ENCODE data around the gene EYS. TPM values are rescaled to one million over a fixed set of nuclear protein-coding genes. Genes with fewer than 3 reads are reported as not detected.

Gene EYS
- total and polyA plus RNA-seq, 5 donors from 2014 or later: 0.03 to 0.09 (median 0.05) TPM; not detected in 1

DNA sequence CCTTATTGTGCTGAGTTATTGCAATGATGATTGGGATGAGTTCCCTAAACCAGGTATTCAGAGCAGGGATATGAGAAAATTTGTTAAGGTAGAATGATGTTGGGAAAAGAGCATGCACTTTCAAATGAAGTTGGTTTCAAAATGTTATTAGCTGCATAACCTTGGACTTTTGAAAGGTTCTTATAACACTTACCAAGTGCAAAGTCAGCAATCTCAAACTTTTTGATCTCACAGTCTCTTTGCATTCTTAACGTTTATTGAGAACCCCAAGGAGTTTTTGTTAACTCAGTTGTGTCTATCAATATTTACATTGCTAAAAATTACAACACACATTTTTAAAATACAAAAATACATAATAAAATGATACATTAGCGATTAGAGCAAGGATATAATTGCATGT, 1269.0 kb downstream of the EYS start:
- Mint-ChIP-seq H3K36me3 (no peaks in the 10 kb centered on the region), H3K4me3 (no peak overlapping the region), H3K27ac (no peak overlapping the region), H3K9me3 (peaks cover 0 to 18% (median 3%) of the 10 kb centered on the region in 7 donors), H3K27me3 (no peaks in the 10 kb centered on the region), H3K4me1 (no peaks in the 10 kb centered on the region)
- no peak overlapping the region for H3K4me3 ChIP-seq (ENCODE audit: low read depth, low read length)
- no peak overlapping the region for H3K27ac ChIP-seq (ENCODE audit: insufficient read depth, low read length, poor library complexity, severe bottlenecking)
- H3K4me1 ChIP-seq (ENCODE audit: control insufficient read depth, insufficient read depth, low read length, poor library complexity, severe bottlenecking): no peaks in the 10 kb centered on the region
- ATAC-seq (ENCODE audit: low read depth in 2 of 2) (no peak), DNase-seq (no peak)
- H3K36me3 ChIP-seq (ENCODE audit: control insufficient read depth, insufficient read depth, low read length): no peaks in the 10 kb centered on the region
- H3K27me3 ChIP-seq (ENCODE audit: control insufficient read depth, insufficient read depth, low read length): no peaks in the 10 kb centered on the region
- H3K9me3 ChIP-seq (ENCODE audit: control insufficient read depth in 2 of 2, low read length in 2 of 2): no peaks in the 10 kb centered on the region

DNA sequence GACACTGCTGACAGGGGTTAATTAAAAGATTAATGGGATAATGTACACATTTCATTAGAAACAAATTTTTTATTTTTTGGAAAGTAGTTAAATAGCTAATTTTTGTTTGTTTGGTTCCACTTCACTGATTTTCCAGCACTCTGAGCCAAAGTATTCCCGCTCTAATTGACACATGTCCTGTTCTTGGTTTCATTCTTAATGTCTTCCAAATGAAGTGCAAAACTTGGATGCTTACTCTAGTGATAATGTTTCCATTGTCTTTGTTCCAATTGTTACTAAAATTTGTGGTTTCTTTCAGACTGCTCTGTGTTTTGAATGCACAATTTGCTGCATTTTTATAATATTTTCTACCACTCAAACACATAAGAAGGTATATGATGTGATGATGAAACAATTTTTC, 1277.1 kb downstream of the EYS start:
- no peaks in the 10 kb centered on the region for H3K36me3 Mint-ChIP-seq
- no peaks in the 10 kb centered on the region for H3K4me1 ChIP-seq (ENCODE audit: control insufficient read depth, insufficient read depth, low read length, poor library complexity, severe bottlenecking)
- H3K36me3 ChIP-seq (ENCODE audit: control insufficient read depth, insufficient read depth, low read length): no peaks in the 10 kb centered on the region
- no peaks in the 10 kb centered on the region for H3K9me3 ChIP-seq (ENCODE audit: control insufficient read depth in 2 of 2, low read length in 2 of 2)
- H3K4me1 Mint-ChIP-seq: no peaks in the 10 kb centered on the region
- H3K4me3 ChIP-seq (ENCODE audit: low read depth, low read length): no peak overlapping the region
- no peaks in the 10 kb centered on the region for H3K27me3 ChIP-seq (ENCODE audit: control insufficient read depth, insufficient read depth, low read length)
- no peaks in the 10 kb centered on the region for H3K27me3 Mint-ChIP-seq
- H3K27ac ChIP-seq (ENCODE audit: insufficient read depth, low read length, poor library complexity, severe bottlenecking): no peak overlapping the region
- DNase-seq: no peak
- H3K9me3 Mint-ChIP-seq: peaks cover 3 to 11% (median 6%) of the 10 kb centered on the region in 7 donors
- H3K27ac Mint-ChIP-seq: no peak overlapping the region
- no peak overlapping the region for H3K4me3 Mint-ChIP-seq
- no peak for ATAC-seq (ENCODE audit: low read depth in 2 of 2)

DNA sequence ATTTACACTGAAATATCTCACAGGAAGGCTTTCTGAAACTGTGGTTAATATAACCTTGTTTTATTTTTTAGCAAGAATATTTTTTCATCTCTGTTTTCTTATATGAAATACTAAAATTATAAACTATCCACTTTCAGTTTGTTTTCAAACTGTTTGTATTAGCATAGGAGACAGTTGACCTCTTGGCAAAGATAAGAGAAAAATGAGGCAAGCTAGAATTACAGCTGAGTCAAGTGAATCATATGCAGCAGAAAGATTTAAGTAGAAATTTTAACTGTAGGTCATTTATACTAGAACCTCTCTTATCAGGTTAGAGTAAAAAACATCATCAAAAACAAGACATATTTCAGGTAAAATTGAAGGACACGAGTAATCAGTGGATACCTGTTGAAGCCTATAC, 1278.8 kb downstream of the EYS start:
- no peaks in the 10 kb centered on the region for H3K27me3 Mint-ChIP-seq
- no peak overlapping the region for H3K4me3 Mint-ChIP-seq
- Histone ChIP-seq H3K4me1 (ENCODE audit: control insufficient read depth, insufficient read depth, low read length, poor library complexity, severe bottlenecking) (no peaks in the 10 kb centered on the region), H3K9me3 (ENCODE audit: control insufficient read depth in 2 of 2, low read length in 2 of 2) (no peaks in the 10 kb centered on the region), H3K27me3 (ENCODE audit: control insufficient read depth, insufficient read depth, low read length) (no peaks in the 10 kb centered on the region), H3K36me3 (ENCODE audit: control insufficient read depth, insufficient read depth, low read length) (no peaks in the 10 kb centered on the region), H3K27ac (ENCODE audit: insufficient read depth, low read length, poor library complexity, severe bottlenecking) (no peak overlapping the region), H3K4me3 (ENCODE audit: low read depth, low read length) (no peak overlapping the region)
- H3K36me3 Mint-ChIP-seq: no peaks in the 10 kb centered on the region
- DNase-seq: no peak
- ATAC-seq (ENCODE audit: low read depth in 2 of 2): no peak
- H3K4me1 Mint-ChIP-seq: no peaks in the 10 kb centered on the region
- no peak overlapping the region for H3K27ac Mint-ChIP-seq
- H3K9me3 Mint-ChIP-seq: peaks cover 1 to 13% (median 6%) of the 10 kb centered on the region in 7 donors

DNA sequence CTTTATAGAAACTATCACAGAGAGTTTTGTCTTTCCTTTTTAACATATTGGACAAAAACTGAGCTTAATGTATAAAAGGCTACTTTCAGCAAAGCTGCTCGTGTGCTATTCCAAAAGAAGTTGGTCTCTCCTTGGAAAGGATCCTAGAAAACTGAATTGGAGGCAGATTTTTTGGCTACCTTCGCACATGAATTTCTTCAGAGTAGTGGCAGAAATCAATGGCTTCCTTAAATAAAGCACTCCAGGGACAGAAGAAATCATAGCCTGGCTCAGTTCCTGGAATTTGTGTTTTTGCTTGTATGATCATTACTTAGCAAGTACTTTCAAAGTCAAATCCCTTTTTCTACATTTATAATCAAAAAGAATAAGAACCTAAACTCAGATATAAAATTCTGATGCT, 1291.1 kb downstream of the EYS start:
- H3K27me3 ChIP-seq (ENCODE audit: control insufficient read depth, insufficient read depth, low read length): no peaks in the 10 kb centered on the region
- no peak for DNase-seq
- peaks cover 0 to 15% (median 6%) of the 10 kb centered on the region in 7 donors for H3K9me3 Mint-ChIP-seq
- no peak for ATAC-seq (ENCODE audit: low read depth in 2 of 2)
- no peaks in the 10 kb centered on the region for H3K36me3 ChIP-seq (ENCODE audit: control insufficient read depth, insufficient read depth, low read length)
- no peak overlapping the region for H3K27ac Mint-ChIP-seq
- no peaks in the 10 kb centered on the region for H3K4me1 ChIP-seq (ENCODE audit: control insufficient read depth, insufficient read depth, low read length, poor library complexity, severe bottlenecking)
- no peak overlapping the region for H3K4me3 Mint-ChIP-seq
- H3K27ac ChIP-seq (ENCODE audit: insufficient read depth, low read length, poor library complexity, severe bottlenecking): no peak overlapping the region
- H3K4me1 Mint-ChIP-seq: no peaks in the 10 kb centered on the region
- no peaks in the 10 kb centered on the region for H3K27me3 Mint-ChIP-seq
- H3K36me3 Mint-ChIP-seq: no peaks in the 10 kb centered on the region
- H3K4me3 ChIP-seq (ENCODE audit: low read depth, low read length): no peak overlapping the region
- H3K9me3 ChIP-seq (ENCODE audit: control insufficient read depth in 2 of 2, low read length in 2 of 2): peaks cover 0 to 7% of the 10 kb centered on the region in 2 experiments

- DNase-seq: no peak
- H3K4me3 ChIP-seq (ENCODE audit: low read depth, low read length): no peak overlapping the region
- no peaks in the 10 kb centered on the region for H3K4me1 ChIP-seq (ENCODE audit: control insufficient read depth, insufficient read depth, low read length, poor library complexity, severe bottlenecking)
- H3K9me3 ChIP-seq (ENCODE audit: control insufficient read depth in 2 of 2, low read length in 2 of 2): no peaks in the 10 kb centered on the region
- ATAC-seq (ENCODE audit: low read depth in 2 of 2): no peak
- Mint-ChIP-seq H3K36me3 (no peaks in the 10 kb centered on the region), H3K9me3 (peaks cover 0 to 7% (median 2%) of the 10 kb centered on the region in 7 donors), H3K27ac (no peak overlapping the region), H3K4me3 (no peak overlapping the region), H3K4me1 (no peaks in the 10 kb centered on the region), H3K27me3 (no peaks in the 10 kb centered on the region)
- H3K27me3 ChIP-seq (ENCODE audit: control insufficient read depth, insufficient read depth, low read length): no peaks in the 10 kb centered on the region
- no peak overlapping the region for H3K27ac ChIP-seq (ENCODE audit: insufficient read depth, low read length, poor library complexity, severe bottlenecking)
- H3K36me3 ChIP-seq (ENCODE audit: control insufficient read depth, insufficient read depth, low read length): no peaks in the 10 kb centered on the region
Measured at GRCh38 chr6:64411226-64411625, 1295.8 kb downstream of the EYS start.

DNA sequence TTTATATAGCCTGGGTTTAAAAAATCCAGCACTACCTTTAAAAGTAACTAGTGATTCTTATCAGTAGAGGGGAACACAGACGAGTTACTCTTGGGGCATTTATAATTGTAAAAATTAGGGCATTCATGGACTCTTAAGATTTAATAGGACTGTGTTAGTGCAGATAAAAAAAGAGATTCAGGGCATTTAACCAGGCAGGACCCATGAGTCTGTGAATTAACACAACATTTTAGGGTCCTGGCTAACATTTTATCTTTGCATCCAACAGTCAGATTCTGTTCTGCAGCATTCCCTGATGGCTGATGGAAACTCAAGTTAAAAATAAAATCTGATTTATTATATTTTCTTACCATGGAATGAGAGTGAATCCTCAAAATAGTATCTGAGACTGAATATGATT, 1297.1 kb downstream of the EYS start:
- H3K27ac ChIP-seq (ENCODE audit: insufficient read depth, low read length, poor library complexity, severe bottlenecking): no peak overlapping the region
- DNase-seq (no peak), ATAC-seq (ENCODE audit: low read depth in 2 of 2) (no peak)
- H3K4me3 ChIP-seq (ENCODE audit: low read depth, low read length): no peak overlapping the region
- Mint-ChIP-seq H3K27ac (no peak overlapping the region), H3K27me3 (no peaks in the 10 kb centered on the region), H3K9me3 (peaks cover 0 to 7% (median 5%) of the 10 kb centered on the region in 7 donors), H3K36me3 (no peaks in the 10 kb centered on the region), H3K4me1 (no peaks in the 10 kb centered on the region), H3K4me3 (no peak overlapping the region)
- no peaks in the 10 kb centered on the region for H3K36me3 ChIP-seq (ENCODE audit: control insufficient read depth, insufficient read depth, low read length)
- H3K9me3 ChIP-seq (ENCODE audit: control insufficient read depth in 2 of 2, low read length in 2 of 2): no peaks in the 10 kb centered on the region
- no peaks in the 10 kb centered on the region for H3K27me3 ChIP-seq (ENCODE audit: control insufficient read depth, insufficient read depth, low read length)
- H3K4me1 ChIP-seq (ENCODE audit: control insufficient read depth, insufficient read depth, low read length, poor library complexity, severe bottlenecking): no peaks in the 10 kb centered on the region

GRCh38 chr6:64404396-64404795, 1302.6 kb downstream of the EYS start:
- no peak overlapping the region for H3K4me3 ChIP-seq (ENCODE audit: low read depth, low read length)
- H3K27me3 ChIP-seq (ENCODE audit: control insufficient read depth, insufficient read depth, low read length): no peaks in the 10 kb centered on the region
- Mint-ChIP-seq H3K27ac (no peak overlapping the region), H3K9me3 (peaks cover 0 to 8% (median 3%) of the 10 kb centered on the region in 7 donors), H3K4me1 (no peaks in the 10 kb centered on the region), H3K27me3 (no peaks in the 10 kb centered on the region), H3K4me3 (no peak overlapping the region), H3K36me3 (no peaks in the 10 kb centered on the region)
- no peaks in the 10 kb centered on the region for H3K9me3 ChIP-seq (ENCODE audit: control insufficient read depth in 2 of 2, low read length in 2 of 2)
- DNase-seq: no peak
- H3K4me1 ChIP-seq (ENCODE audit: control insufficient read depth, insufficient read depth, low read length, poor library complexity, severe bottlenecking): no peaks in the 10 kb centered on the region
- H3K36me3 ChIP-seq (ENCODE audit: control insufficient read depth, insufficient read depth, low read length): no peaks in the 10 kb centered on the region
- ATAC-seq (ENCODE audit: low read depth in 2 of 2): no peak
- no peak overlapping the region for H3K27ac ChIP-seq (ENCODE audit: insufficient read depth, low read length, poor library complexity, severe bottlenecking)

- H3K27me3 Mint-ChIP-seq: no peaks in the 10 kb centered on the region
- no peak for DNase-seq
- H3K36me3 Mint-ChIP-seq: no peaks in the 10 kb centered on the region
Measured at GRCh38 chr6:64383277-64383676, 1323.7 kb downstream of the EYS start.

More at GRCh38 chr6:64383277-64383676, 1323.7 kb downstream of the EYS start:
- H3K36me3 ChIP-seq (ENCODE audit: control insufficient read depth, insufficient read depth, low read length): no peaks in the 10 kb centered on the region
- Mint-ChIP-seq H3K4me1 (no peaks in the 10 kb centered on the region), H3K4me3 (no peak overlapping the region), H3K9me3 (peaks cover 2 to 14% (median 7%) of the 10 kb centered on the region in 7 donors), H3K27ac (no peak overlapping the region)
- H3K9me3 ChIP-seq (ENCODE audit: control insufficient read depth in 2 of 2, low read length in 2 of 2): peaks cover 0 to 5% of the 10 kb centered on the region in 2 experiments
- no peak for ATAC-seq (ENCODE audit: low read depth in 2 of 2)
- H3K4me1 ChIP-seq (ENCODE audit: control insufficient read depth, insufficient read depth, low read length, poor library complexity, severe bottlenecking): no peaks in the 10 kb centered on the region
- H3K4me3 ChIP-seq (ENCODE audit: low read depth, low read length): no peak overlapping the region
- H3K27me3 ChIP-seq (ENCODE audit: control insufficient read depth, insufficient read depth, low read length): no peaks in the 10 kb centered on the region
- H3K27ac ChIP-seq (ENCODE audit: insufficient read depth, low read length, poor library complexity, severe bottlenecking): no peak overlapping the region
